GM08714 (cell line): ENCODE measurements around the gene ISOC2.

Experiments
- H3K4me3 ChIP-seq: fragments of 200-500 bp; sonication (Bioruptor generic); 2 replicates; pipeline ENCODE4 v1.5.1; 2014; ENCODE audit warnings: mild to moderate bottlenecking, low read length, inconsistent platforms
- ZNF274 ChIP-seq: IDR thresholded peaks from 2 replicates; pipeline ENCODE4 v1.6.1; 2012; ENCODE audit warnings: mild to moderate bottlenecking, low read depth, low read length

Gene ISOC2

DNA sequence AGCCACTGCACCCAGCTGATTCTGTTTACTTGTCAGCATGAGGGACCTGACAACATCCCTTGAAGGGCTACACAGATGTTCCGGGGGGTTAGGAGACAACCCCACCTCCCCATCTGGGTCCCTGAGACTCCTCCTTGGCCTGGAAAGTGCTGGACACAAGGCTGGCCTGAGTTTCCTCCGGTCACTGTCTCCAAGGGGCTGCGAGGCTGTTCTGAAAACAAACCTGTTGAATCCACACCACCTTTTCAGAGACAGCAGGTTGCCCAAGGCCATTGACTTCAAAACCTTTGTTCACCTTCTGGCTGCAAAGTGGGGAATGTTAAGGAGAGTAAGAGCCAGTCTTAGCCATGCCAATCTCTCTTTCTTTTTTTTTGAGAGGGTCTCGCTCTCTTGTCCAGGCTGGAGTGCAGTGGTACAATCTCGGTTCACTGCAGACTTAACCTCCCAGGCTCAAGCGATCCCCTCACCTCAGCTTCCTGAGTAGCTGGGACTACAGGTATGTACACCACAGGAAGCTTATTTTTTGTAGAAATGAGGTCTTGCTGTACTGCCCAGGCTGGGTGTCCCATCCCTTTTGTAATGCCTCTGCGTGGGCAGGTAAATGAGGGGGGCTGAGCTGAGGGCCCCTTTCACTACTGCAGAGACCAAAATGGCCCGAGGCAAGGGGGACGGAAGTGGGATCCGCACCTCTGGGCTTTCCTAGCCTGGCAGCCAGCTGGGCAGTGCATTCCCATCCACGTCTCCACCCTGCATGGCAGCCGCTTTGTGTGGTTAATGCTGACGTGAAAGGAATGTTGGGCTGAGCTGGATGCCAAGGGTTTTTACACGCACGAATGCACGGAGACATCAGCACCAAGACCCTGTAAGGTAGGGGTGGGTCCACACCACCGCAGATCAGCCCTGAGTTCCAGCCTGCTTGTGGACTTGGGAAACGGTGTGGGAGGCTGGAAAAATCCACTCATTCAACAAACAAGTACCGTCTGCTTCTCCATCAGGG, 13.1 kb upstream of the ISOC2 start:
- TF ChIP-seq ZNF274: no peak
- H3K4me3 ChIP-seq: no peak overlapping the region

DNA sequence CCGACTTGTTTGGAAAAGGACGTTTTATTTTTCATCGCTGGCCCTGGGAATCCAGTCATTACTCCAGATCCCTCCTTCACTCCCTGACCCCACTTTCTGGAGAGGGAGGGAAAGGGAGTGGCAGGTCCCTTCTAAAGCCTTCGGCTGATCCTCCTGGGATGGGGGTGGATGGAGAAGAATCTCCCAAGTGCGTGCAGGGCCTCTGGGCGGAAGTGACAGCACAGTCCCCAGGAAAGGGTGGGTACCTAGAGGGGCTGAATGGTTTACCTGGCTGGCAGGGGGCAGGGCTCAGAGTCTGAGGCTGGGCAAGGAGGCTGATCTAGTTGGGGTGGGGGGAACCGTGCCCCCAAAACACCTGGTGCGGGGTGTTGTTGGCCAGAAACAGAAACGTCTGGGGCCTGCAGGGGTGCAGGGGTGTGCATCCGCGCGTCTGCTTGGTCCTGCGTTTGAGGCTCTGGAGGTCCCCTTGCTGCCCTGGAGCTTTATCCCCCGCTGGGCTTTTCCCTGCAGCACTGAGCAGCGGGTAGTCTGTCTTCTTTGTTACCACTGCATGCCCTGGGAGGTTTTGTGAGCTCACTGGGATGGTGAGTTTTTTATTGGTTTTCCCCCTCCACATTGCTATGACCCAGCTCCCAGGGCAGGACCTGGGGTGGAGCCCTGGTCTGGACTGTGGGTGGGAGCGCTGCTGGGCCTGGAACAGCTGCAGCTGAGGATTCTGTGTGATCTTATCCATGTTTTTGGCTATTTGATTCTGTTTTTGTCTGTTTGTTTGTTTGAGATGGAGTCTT, 12.0 kb upstream of the ISOC2 start:
- TF ChIP-seq ZNF274: no peak
- no peak overlapping the region for H3K4me3 ChIP-seq

DNA sequence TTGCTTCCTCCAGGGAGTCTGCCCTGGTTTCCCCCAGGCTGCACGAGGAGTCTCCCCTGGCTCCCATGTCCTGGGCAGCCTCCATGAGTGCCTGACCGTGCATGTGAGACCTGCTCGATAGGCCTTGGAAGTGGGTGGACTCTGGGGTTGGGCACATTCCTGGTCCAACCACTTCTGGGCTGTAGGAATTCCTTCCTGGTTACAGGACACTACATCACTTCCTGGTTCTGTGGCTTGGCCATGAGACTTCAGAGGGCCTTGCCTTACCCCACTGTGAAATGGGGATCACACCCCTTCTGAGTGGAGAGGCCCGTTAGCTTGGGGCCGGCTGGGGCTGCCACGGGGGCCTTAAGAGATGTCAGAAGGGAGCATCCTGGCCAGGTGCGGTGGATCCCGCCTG, 11.0 kb upstream of the ISOC2 start:
- no peak for TF ChIP-seq ZNF274
- no peak overlapping the region for H3K4me3 ChIP-seq

DNA sequence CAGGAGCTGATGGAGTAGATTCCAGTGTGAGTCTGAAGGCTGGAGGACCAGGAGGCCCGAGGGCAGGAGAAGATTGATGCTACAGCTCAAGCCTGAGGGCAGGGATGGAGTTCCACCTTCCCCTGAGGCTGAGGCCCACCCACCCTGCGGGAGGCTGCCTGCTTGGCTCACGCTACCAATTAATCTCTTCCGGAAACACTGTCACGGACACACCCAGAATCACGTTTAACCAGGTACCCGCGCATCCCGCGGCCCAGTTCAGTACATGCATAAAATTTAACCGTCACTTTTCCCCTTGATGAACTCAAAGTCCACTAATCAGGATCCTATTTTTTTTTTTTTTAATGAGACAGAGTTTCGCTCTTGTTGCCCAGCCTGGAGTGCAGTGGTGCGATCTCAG, 9.8 kb upstream of the ISOC2 start:
- no peak for TF ChIP-seq ZNF274
- no peak overlapping the region for H3K4me3 ChIP-seq

- H3K4me3 ChIP-seq: no peak overlapping the region
- TF ChIP-seq ZNF274: no peak
Measured at GRCh38 chr19:55468054-55468393, 6.6 kb upstream of the ISOC2 start.

- no peak overlapping the region for H3K4me3 ChIP-seq
- no peak for TF ChIP-seq ZNF274
Measured at GRCh38 chr19:55467236-55468053, 6.0 kb upstream of the ISOC2 start.

GRCh38 chr19:55466241-55466614, 4.8 kb upstream of the ISOC2 start:
- TF ChIP-seq ZNF274: no peak
- no peak overlapping the region for H3K4me3 ChIP-seq

DNA sequence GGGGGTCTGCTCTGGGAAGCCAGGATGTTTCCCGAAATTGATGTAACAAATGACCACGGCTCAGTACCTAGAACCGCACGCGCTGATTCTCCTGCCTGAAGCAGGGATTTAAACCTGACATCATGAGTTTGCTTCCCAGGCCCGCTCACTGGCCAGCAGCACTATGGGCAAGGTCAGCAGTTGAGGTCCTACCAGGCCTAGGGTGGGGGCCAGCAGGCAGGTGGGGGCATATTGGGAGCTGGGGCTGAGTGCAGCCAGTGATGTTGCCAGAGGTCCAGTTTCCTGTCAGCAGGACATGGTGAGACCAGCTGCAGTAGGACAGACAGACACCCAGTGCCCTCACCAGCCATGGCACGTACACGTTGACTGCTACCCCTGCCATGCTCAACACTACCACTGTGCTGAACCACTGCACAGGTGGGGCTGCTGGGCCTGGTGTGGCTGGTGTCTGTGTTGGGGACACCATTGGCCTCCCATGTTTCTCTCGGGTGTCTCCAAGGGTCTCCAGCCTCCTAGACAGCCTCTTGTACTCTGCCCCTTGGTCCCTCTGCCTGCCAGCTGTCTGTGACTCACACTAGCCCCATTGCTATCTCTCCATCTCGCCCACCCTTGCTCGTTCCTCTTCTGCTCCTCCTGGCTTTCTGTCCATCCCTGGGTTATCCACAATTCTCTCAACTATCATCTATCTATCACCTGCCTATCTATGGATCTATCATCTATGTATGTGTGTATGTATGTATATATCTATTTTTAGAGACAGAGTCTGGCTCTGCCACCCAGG, 4.2 kb upstream of the ISOC2 start:
- H3K4me3 ChIP-seq: no peak overlapping the region

GRCh38 chr19:55464662-55465054, 3.2 kb upstream of the ISOC2 start, which contains the start of gene C19orf85:
Gene C19orf85 (minus strand): TSS chr19:55464751. CDS start chr19:55464554, 197 bp downstream.
- no peak within 1 kb of the TSS for H3K4me3 ChIP-seq
- TF ChIP-seq ZNF274: no peak

More for the DNA sequence above, 4.2 kb upstream of the ISOC2 start:
- TF ChIP-seq ZNF274: no peak

DNA sequence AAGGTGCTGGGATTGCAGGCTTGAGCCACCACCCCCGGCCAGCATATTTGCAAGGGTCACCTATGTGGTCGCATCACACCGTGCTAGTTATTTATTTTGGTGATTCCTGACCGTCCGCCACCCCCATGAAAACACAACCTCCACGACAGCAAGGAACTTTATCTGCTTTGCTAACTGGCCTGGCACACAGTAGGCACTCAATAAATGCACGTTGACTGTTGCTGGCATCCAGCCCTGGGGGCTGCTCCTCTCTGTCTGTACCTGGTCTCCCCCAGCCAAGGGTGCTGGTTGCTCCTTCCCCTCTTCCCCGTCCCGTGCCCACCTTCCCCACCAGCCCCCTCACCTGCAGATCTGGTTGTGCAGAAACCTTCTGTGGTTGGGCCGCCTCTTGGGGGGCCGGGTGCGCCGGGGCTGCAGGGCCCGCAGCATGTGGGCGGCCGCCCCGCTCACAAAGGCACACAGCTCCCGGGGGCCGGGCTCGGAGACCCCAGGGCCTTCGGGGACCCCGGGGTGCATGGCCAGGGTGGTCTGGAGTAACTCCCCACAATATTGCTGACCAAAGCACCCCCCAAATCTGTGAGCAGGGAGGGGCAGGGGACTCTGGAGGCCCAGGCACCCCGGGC, 2.7 kb upstream of the ISOC2 start:
- H3K4me3 ChIP-seq: no peak overlapping the region
- TF ChIP-seq ZNF274: no peak

GRCh38 chr19:55463583-55464031, 2.2 kb upstream of the ISOC2 start:
- no peak for TF ChIP-seq ZNF274

DNA sequence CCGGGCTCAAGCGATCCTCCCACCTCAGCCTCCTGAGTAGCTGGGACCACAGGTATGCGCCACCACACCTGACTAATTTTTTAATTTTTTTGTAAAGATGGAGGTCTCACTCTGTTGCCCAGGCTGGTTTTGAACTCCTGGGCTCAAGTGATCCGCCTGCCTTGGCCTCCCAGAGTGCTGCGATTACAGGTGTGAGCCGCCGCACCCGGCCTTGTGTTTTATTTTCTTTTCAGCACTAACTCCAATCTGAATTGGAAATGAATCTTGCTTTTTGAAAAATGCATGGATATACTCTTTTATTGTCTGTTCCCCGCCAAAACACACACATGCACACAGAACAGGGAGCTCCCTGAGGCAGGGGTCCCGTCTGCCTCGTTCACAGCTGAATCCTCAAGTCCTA, 1.3 kb upstream of the ISOC2 start:
- no peak for TF ChIP-seq ZNF274
- no peak overlapping the region for H3K4me3 ChIP-seq

More at GRCh38 chr19:55463583-55464031, 2.2 kb upstream of the ISOC2 start:
- H3K4me3 ChIP-seq: no peak overlapping the region

- H3K4me3 ChIP-seq: peak overlapping the region; percentile 69; the same call in 1 of the 2 replicates
- no peak for TF ChIP-seq ZNF274
Measured at GRCh38 chr19:55461974-55462626, 658 bp upstream of the ISOC2 start.
